Caco-2 (cell line): ENCODE data around the gene ZFYVE1. TPM values are rescaled to one million over a fixed set of nuclear protein-coding genes. Genes with fewer than 3 reads are reported as not detected.
"Not testable (repeated sequence)": the region's sequence is repeated elsewhere in the genome, so short reads cannot be mapped to it uniquely, and the experiment has no call there.

Experiments used
- BruUV-seq: library from RNA; stranded (reverse); fragments of 400-500 nt; replicated peaks from 2 replicates; lab custom pipeline; 2021; lab: Mats Ljungman, UMichigan
- CTCF ChIA-PET: fragments of 300-600 bp; sonication (Branson Sonifier 250); formaldehyde crosslinking; loops from one replicate; lab custom pipeline; 2022; ENCODE audit warnings: antibody characterized with exemption; lab: Charles Lee
- POLR2A ChIA-PET: fragments of 300-600 bp; sonication (Branson Sonifier 250); formaldehyde crosslinking; loops from one replicate; lab custom pipeline; 2022; ENCODE audit warnings: antibody characterized with exemption; lab: Charles Lee
- DNase-seq, 2 experiments: peaks; one replicate each; pipeline versions ENCODE4 v3.0.0 to v3.0.0-alpha.2; 2020 to 2022
- H3K27me3 ChIP-seq: replicated peaks from 2 replicates; pipeline ENCODE4 v1.6.0; 2011; ENCODE audit warnings: low read length; ENCODE audit not compliant: control insufficient read depth, insufficient read depth
- H3K36me3 ChIP-seq: 2 replicates; pipeline ENCODE4 v1.5.1; 2011; ENCODE audit warnings: low read length; ENCODE audit not compliant: control insufficient read depth, insufficient read depth
- H3K4me1 ChIP-seq: fragments of 250-450 bp; sonication (Bioruptor Pico); 2 replicates; pipeline ENCODE4 v1.5.1; 2020; ENCODE audit warnings: mild to moderate bottlenecking
- H3K4me3 ChIP-seq: 2 replicates; pipeline ENCODE4 v1.5.1; 2011; ENCODE audit warnings: low read depth, mild to moderate bottlenecking, control low read depth, low read length
- H3K9me3 ChIP-seq: fragments of 250-450 bp; sonication (Bioruptor Pico); 2 replicates; pipeline ENCODE4 v1.5.1; 2020; ENCODE audit warnings: mild to moderate bottlenecking, moderate library complexity
- H3K27ac Mint-ChIP-seq: one replicate; pipeline ENCODE4 v1.8.0; 2022; ENCODE audit warnings: mixed read lengths; ENCODE audit not compliant: unreplicated experiment
- H3K27me3 Mint-ChIP-seq: one replicate; pipeline ENCODE4 v1.8.0; 2022; ENCODE audit warnings: mixed read lengths; ENCODE audit not compliant: insufficient read depth, unreplicated experiment
- H3K36me3 Mint-ChIP-seq: one replicate; pipeline ENCODE4 v1.8.0; 2022; ENCODE audit warnings: mild to moderate bottlenecking, mixed read lengths; ENCODE audit not compliant: insufficient read depth, unreplicated experiment
- H3K4me1 Mint-ChIP-seq: one replicate; pipeline ENCODE4 v1.8.0; 2022; ENCODE audit warnings: low read depth, mixed read lengths; ENCODE audit not compliant: unreplicated experiment
- H3K4me3 Mint-ChIP-seq: one replicate; pipeline ENCODE4 v1.8.0; 2022; ENCODE audit warnings: mild to moderate bottlenecking, moderate library complexity, mixed read lengths; ENCODE audit not compliant: unreplicated experiment
- H3K9me3 Mint-ChIP-seq: one replicate; pipeline ENCODE4 v1.8.0; 2022; ENCODE audit warnings: mixed read lengths; ENCODE audit not compliant: unreplicated experiment
- CTCF ChIP-seq, 2 experiments: fragments of 200-600 bp in 1 of 2; IDR thresholded peaks; 1 replicate in 1 of 2; 2 replicates in 1 of 2; pipeline versions ENCODE4 v1.5.1 to v1.8.0; 2011 to 2022; ENCODE audit warnings: antibody characterized with exemption in 1 of 2, control low read depth in 1 of 2, inconsistent platforms in 1 of 2, low read depth in 1 of 2, low read length in 1 of 2, mild to moderate bottlenecking in 1 of 2, moderate library complexity in 1 of 2; ENCODE audit not compliant: insufficient read depth in 1 of 2, severe bottlenecking in 1 of 2, unreplicated experiment in 1 of 2
- intact Hi-C: fragments of 100-400 bp; cut with micrococcal nuclease; formaldehyde crosslinking; loops from one replicate; pipeline ENCODE4 v1.10.0; 2022; ENCODE audit not compliant: unreplicated experiment
- total RNA-seq: library from RNA; stranded (reverse); gene quantifications from 2 replicates; pipeline ENCODE4 v1.2.3, GENCODE V29; 2022

Gene ZFYVE1
- total RNA-seq, 1 experiment from 2014 or later, result 10.8 TPM

- POLR2A ChIA-PET, result no interaction called here
- H3K36me3 Mint-ChIP-seq, result peaks cover 19% of the 10 kb centered on the region
- no peak overlapping the region for H3K4me3 Mint-ChIP-seq
These were observed 61.7 kb downstream of the ZFYVE1 start for GRCh38 chr14:72965249-72965648.

GRCh38 chr14:72962829-72963312, 64.0 kb downstream of the ZFYVE1 start:
- ChIA-PET CTCF (no interaction called here), POLR2A (no interaction called here)
- no peaks in the 10 kb centered on the region for H3K9me3 ChIP-seq
- H3K27ac Mint-ChIP-seq, result no peak overlapping the region
- no peak for TF ChIP-seq CTCF (IDR thresholded peaks at IDR 0.05; ENCODE audit: insufficient read depth in 1 of 2, low read depth in 1 of 2, low read length in 1 of 2, severe bottlenecking in 1 of 2, unreplicated experiment in 1 of 2)
- H3K4me3 ChIP-seq, result no peak overlapping the region
- H3K36me3 ChIP-seq, result no peaks in the 10 kb centered on the region; the same call in 1 of the 2 replicates
- no peaks in the 10 kb centered on the region for H3K4me1 Mint-ChIP-seq
- no peaks in the 10 kb centered on the region for H3K27me3 Mint-ChIP-seq
- no peaks in the 10 kb centered on the region for H3K27me3 ChIP-seq
- DNase-seq, result no peak
- intact Hi-C loops, result no loop called here
- no TSS peak for BruUV-seq
- no peaks in the 10 kb centered on the region for H3K9me3 Mint-ChIP-seq
- H3K4me1 ChIP-seq, result no peaks in the 10 kb centered on the region
- no peak overlapping the region for H3K4me3 Mint-ChIP-seq
- peaks cover 14% of the 10 kb centered on the region for H3K36me3 Mint-ChIP-seq

More at GRCh38 chr14:72965249-72965648, 61.7 kb downstream of the ZFYVE1 start:
- Histone ChIP-seq H3K36me3 (no peaks in the 10 kb centered on the region), H3K27me3 (no peaks in the 10 kb centered on the region), H3K4me3 (no peak overlapping the region), H3K9me3 (no peaks in the 10 kb centered on the region), H3K4me1 (no peaks in the 10 kb centered on the region)
- CTCF ChIA-PET, result no interaction called here
- TF ChIP-seq CTCF (IDR thresholded peaks at IDR 0.05; ENCODE audit: insufficient read depth in 1 of 2, low read depth in 1 of 2, low read length in 1 of 2, severe bottlenecking in 1 of 2, unreplicated experiment in 1 of 2), result no peak
- H3K27ac Mint-ChIP-seq, result no peak overlapping the region
- intact Hi-C loops, result no loop called here
- H3K27me3 Mint-ChIP-seq, result no peaks in the 10 kb centered on the region
- DNase-seq, result no peak
- BruUV-seq, result no TSS peak
- H3K9me3 Mint-ChIP-seq, result no peaks in the 10 kb centered on the region
- H3K4me1 Mint-ChIP-seq, result no peaks in the 10 kb centered on the region

GRCh38 chr14:72962336-72962754, 64.6 kb downstream of the ZFYVE1 start:
- H3K4me1 ChIP-seq, H3K9me3 ChIP-seq, H3K4me1 Mint-ChIP-seq, H3K27me3 ChIP-seq, intact Hi-C loops, POLR2A ChIA-PET, CTCF ChIA-PET, H3K27ac Mint-ChIP-seq, DNase-seq, H3K4me3 Mint-ChIP-seq, H3K9me3 Mint-ChIP-seq, H3K36me3 ChIP-seq, H3K4me3 ChIP-seq, BruUV-seq, H3K27me3 Mint-ChIP-seq: not testable (repeated sequence)
- H3K36me3 Mint-ChIP-seq, result peaks cover 14% of the 10 kb centered on the region
